Activated T-cell treated with anti-CD3 and anti-CD28 coated beads, Interleukin-2, amount 50 U/mL, for 1 hour (primary cell): Measurements from ENCODE around the gene NR1D2.
A peak's percentile ranks its signal among the peaks of the same experiment; 100 is the strongest.
"Not testable (repeated sequence)": the region's sequence is repeated elsewhere in the genome, so short reads cannot be mapped to it uniquely, and the experiment has no call there.

Source experiments
- DNase-seq: peaks from one replicate; pipeline ENCODE4 v3.0.0-alpha.2; 2020

Gene NR1D2

DNA sequence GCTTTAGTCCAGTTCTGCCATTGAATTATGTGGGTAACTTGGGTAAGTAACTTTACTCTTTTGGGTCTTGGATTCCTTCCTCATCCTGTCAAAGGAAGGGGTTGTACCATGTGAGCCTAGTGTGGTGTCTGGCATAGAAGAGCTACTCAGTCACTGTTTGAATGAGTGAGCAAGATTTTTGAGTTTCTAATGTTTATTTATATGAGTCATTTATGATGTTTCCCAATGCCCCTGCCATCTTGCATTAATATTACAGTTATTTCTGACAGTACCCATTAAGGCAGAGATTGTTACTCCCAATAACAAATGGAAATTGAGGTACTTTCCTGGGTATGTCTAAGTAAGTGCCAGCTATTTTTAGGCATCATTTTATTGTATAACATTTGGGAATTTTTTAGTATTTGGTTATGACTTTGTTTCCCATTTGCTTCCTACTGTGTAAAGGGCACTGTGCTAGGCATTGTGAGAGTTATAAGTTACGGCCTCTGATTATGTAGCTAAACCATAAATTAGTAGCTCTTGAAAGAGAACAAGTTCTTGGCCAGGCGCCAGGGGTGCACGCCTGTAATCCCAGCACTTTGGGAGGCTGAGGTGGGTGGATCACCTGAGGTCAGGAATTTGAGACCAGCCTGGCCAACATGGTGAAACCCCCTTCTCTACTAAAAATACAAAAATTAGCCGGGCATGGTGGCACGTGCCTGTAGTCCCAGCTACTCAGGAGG lies 23.5 kb downstream of the NR1D2 start:
- no peak for DNase-seq

- no peak for DNase-seq
Observed at GRCh38 chr3:23969393-23969792, 24.3 kb downstream of the NR1D2 start.

DNA sequence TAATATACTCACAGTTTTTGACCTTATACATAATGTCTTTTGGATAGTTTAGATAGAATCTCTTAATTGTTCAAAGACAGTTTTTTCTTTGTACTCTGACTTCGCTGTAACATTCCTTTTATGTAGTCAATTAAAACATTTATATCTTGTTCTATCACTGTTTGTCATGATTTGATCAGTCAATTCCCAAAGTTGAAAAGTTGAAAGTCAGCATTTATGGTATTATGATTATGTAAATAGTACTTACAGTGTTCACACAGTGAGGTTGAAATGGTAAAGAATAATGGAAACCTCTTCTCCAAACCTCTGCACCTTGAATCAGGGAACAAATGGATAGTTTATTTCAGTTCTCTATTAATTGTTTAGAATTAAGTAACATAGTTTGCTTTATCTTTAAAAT lies 26.6 kb downstream of the NR1D2 start:
- no peak for DNase-seq

- no peak for DNase-seq
Observed at GRCh38 chr3:23976555-23976954, 31.5 kb downstream of the NR1D2 start.

- DNase-seq, result no peak
Observed at GRCh38 chr3:23979569-23979968, 34.5 kb downstream of the NR1D2 start.

DNA sequence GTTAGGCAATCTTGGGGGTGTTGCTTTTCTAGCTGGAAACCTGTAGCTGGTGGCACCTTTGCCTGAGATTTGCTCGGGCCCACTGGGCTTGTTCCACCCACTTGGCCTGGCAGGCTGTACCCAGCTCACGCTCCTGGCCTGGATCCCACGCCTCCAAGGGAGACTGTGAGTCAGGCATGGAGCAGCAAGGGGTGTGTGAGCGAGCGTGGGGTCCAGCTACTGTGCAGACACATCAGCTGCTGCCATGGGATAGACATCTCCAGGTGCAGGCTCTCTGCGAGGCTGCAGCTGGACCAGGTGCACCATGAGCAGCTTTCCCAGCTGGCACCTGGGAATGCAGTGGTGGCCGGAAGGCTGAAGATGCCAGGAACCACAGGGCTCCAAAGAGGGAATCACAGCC lies 36.0 kb downstream of the NR1D2 start:
- DNase-seq, result no peak

- DNase-seq, result no peak
Observed at GRCh38 chr3:23981955-23982354, 36.9 kb downstream of the NR1D2 start.

GRCh38 chr3:23984934-23985333 lies 39.8 kb downstream of the NR1D2 start:
- no peak for DNase-seq

DNA sequence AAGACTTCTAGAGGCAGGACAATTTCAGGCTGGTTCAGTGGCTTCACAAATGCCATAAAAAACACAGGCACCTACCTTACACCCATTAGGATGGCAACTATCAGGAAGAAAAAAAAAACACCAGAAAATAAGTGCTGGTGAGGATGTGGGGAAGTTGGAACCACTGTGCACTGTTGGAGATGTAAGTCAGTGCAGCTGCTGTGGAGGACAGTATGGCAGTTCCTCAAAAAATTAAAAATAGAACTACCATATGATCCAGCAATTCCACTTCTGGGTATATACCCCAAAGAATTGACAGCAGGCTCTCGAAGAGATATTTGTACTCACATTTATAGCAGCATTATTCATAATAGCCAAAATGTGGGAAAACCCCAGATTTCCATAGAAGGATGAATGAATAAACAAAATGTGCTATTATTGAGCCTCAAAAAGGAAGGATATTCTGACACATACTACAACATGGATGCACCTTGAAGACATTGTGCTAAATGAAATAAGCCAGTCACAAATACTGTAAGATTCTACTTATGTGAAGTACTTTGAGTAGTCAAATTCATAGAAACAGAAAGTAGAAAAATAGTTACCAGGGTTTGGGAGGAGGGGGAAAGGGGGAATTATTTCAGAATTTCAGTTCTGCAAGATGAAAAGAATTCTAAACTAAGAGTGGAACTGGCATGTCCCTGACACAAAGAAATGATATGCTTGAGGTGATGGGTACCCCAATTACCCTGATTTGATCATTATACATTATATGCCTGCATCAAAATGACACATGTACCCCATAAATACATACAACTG lies 40.9 kb downstream of the NR1D2 start:
- DNase-seq, result no peak

GRCh38 chr3:23987356-23987755 lies 42.3 kb downstream of the NR1D2 start:
- no peak for DNase-seq

GRCh38 chr3:23991306-23991682 lies 46.2 kb downstream of the NR1D2 start:
- DNase-seq, result no peak

- DNase-seq, result no peak
Observed at GRCh38 chr3:23991683-23992628, 46.9 kb downstream of the NR1D2 start.

DNA sequence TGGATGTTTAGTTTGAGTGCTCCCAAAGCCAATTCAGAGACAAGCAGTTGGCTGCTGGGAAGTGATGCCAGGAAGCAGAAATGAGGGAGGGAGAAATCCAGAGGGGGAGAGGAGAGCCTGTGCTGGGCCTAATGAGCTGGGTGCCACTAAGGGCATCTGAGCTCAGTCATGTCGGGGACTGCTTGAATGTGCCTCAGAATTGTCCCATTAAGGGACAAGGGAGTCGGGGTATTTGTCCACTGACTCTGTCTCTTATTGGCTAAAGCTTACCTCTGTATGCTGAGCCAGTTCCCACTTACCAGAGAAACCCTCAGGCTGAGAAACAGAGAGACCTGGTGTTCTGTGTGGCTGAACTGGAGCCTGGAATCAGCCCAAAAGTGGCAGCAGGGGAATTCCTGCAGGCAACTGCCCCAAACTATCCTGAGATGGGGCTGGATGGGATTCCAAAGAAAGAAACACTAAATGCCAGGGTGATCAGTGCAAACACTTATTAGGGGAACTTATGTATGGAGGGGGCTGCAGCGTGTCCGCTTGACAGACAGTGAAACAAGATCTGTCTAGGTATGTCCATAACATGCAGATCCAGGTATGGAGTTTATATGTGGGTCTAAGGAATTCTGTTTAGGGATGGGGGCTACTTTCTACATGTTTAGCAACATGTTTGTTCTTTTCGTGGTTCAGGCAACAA lies 48.6 kb downstream of the NR1D2 start:
- DNase-seq, result no peak

- DNase-seq, result no peak
Observed at GRCh38 chr3:23994244-23994569, 49.1 kb downstream of the NR1D2 start.

DNA sequence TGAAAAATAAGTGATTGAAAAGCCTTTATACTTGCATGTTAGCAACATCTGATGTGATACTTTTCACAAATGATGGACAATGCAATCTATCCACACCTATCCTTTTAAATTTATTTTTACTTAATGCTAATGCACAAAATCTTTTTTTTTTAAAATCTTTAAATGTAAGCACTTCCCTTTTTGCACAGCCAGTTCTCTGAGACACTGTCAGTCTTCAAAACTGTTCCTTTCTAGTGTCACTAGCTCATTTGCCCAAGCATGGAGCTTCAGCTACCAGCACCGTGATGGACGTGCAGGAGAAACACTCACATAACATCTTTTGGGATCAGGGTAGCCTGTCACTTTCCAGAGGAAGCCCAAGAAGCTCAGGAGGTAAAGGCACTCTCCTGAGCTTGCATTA lies 50.1 kb downstream of the NR1D2 start:
- no peak for DNase-seq

- no peak for DNase-seq
Observed at GRCh38 chr3:23996095-23996524, 51.0 kb downstream of the NR1D2 start.

- peak; percentile 62 for DNase-seq
Observed at GRCh38 chr3:23999012-23999641, 54.0 kb downstream of the NR1D2 start.

DNA sequence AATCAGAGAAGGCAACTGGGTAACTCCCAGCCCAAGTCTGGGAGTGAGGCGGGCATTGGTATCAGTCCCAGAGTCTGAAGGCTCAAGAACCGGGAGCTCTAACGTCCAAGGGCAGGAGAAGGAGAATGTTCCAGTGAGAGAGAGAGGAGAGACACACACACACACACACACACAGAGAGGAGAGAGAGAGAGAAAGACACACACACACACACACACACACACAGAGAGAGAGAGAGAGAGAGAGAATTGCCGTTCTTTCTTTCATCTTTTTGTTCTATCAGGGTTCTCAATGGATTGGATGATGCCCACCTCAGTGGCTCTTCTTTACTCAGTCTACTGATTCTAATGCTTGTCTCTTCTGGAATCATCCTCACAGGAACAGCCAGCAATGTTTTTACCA lies 57.0 kb downstream of the NR1D2 start:
- DNase-seq, result no peak

DNA sequence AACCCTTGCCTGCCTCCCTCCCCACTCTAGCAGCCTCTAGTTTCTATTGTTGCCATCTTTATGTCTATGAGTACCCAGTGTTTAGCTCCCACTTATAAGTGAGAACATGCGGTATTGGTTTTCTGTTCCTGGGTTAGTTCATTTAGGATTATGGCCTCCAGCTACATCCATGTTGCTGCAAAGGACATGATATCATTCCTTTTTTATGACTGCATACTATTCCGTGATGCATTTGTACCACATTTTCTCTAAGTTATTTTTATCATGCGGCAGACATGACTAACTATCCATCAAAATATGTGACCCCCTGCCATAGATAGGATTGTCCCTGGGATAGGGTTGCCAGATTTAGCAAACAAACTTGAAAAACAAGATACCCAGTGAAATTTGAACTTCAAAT lies 58.4 kb downstream of the NR1D2 start:
- DNase-seq, result no peak

- no peak for DNase-seq
Observed at GRCh38 chr3:24004171-24004938, 59.3 kb downstream of the NR1D2 start.

- DNase-seq, result no peak
Observed at GRCh38 chr3:24005669-24006068, 60.6 kb downstream of the NR1D2 start.

GRCh38 chr3:24010834-24011233 lies 65.7 kb downstream of the NR1D2 start:
- DNase-seq, result not testable (repeated sequence)
